HepG2 (cell line): ENCODE data around the gene MYO15A. TPM values are rescaled to one million over a fixed set of nuclear protein-coding genes. Genes with fewer than 3 reads are reported as not detected.

ENCODE experiments used
- ATAC-seq: fragments of 200-7000 bp; cut with Tn5 transposase; 3 replicates; pipeline ENCODE4 v1.9.1; 2020; ENCODE audit warnings: mild to moderate bottlenecking, moderate library complexity
- BruUV-seq: library from RNA; stranded (reverse); fragments of 400-500 nt; replicated peaks from 2 replicates; lab custom pipeline; 2021; lab: Mats Ljungman, UMichigan
- CTCF ChIA-PET: fragments of 300-600 bp; formaldehyde crosslinking; extraction: SDS; loops from one replicate; lab custom pipeline; 2021; ENCODE audit warnings: low total read pairs, inconsistent platforms, low intra/inter-chr PET ratio; lab: Yijun Ruan, JAX
- POLR2A ChIA-PET: fragments of 350-600 bp; sonication (Branson Sonifier 250); formaldehyde crosslinking; loops from one replicate; lab custom pipeline; 2020; ENCODE audit warnings: antibody characterized with exemption, inconsistent platforms; lab: Yijun Ruan, JAX
- DNase-seq: peaks from one replicate; pipeline ENCODE4 v3.0.0-alpha.2; 2015; ENCODE audit warnings: low spot score
- FAIRE-seq: peaks from 3 replicates; lab custom pipeline; 2011; peaks lifted over from hg19 to GRCh38; lab: Jason Lieb, UNC
- H2AFZ ChIP-seq: one replicate; pipeline ENCODE4 v1.6.1; 2011; ENCODE audit warnings: low read length, inconsistent platforms
- H3K27ac ChIP-seq: fragments of 300-600 bp; 3 replicates; pipeline ENCODE4 v1.8.0; 2011; ENCODE audit warnings: mixed run types, mild to moderate bottlenecking, mixed read lengths, low read length, inconsistent platforms; ENCODE audit not compliant: insufficient read depth; ENCODE audit errors: extremely low read length
- H3K27me3 ChIP-seq, 2 experiments: fragments of 200-600 bp in 1 of 2; 2 replicates in 1 of 2; 3 replicates in 1 of 2; pipeline versions ENCODE4 v1.6.0 to v1.8.0; 2011; ENCODE audit warnings: low read length in 2 of 2, mild to moderate bottlenecking in 2 of 2, moderate library complexity in 2 of 2, inconsistent platforms in 1 of 2; ENCODE audit not compliant: insufficient read depth in 2 of 2, control insufficient read depth in 1 of 2
- H3K36me3 ChIP-seq, 2 experiments: fragments of 200-600 bp in 1 of 2; replicated peaks in 1 of 2; 2 replicates in 1 of 2; 3 replicates in 1 of 2; pipeline versions ENCODE4 v1.5.1 to v1.8.0; 2011; ENCODE audit warnings: low read length in 2 of 2, inconsistent platforms in 1 of 2; ENCODE audit not compliant: insufficient read depth in 2 of 2, control insufficient read depth in 1 of 2
- H3K4me1 ChIP-seq: 2 replicates; pipeline ENCODE4 v1.5.1; 2012; ENCODE audit warnings: low read length, inconsistent platforms; ENCODE audit not compliant: insufficient read depth
- H3K4me2 ChIP-seq: 2 replicates; pipeline ENCODE4 v1.6.0; 2011; ENCODE audit warnings: low read depth, low read length, inconsistent platforms
- H3K4me3 ChIP-seq, 3 experiments: fragments of 200-600 bp in 1 of 3; sonication (generic), shearing (Covaris generic) in 1 of 3; replicated peaks in 1 of 3; 2 replicates each; pipeline ENCODE4 v1.5.1; 2011 to 2016; ENCODE audit warnings: low read length in 3 of 3, inconsistent platforms in 2 of 3, low read depth in 2 of 3, mild to moderate bottlenecking in 2 of 3, control low read depth in 1 of 3, mixed read lengths in 1 of 3; ENCODE audit not compliant: insufficient read depth in 1 of 3
- H3K79me2 ChIP-seq: one replicate; pipeline ENCODE4 v1.6.1; 2011; ENCODE audit warnings: low read length, inconsistent platforms; ENCODE audit not compliant: insufficient read depth
- H3K9ac ChIP-seq: 2 replicates; pipeline ENCODE4 v1.6.0; 2011; ENCODE audit warnings: mild to moderate bottlenecking, low read depth, low read length, inconsistent platforms; ENCODE audit not compliant: insufficient read depth
- H3K9me3 ChIP-seq: 2 replicates; pipeline ENCODE4 v1.5.1; 2012; ENCODE audit warnings: mild to moderate bottlenecking, low read length
- H4K20me1 ChIP-seq: 2 replicates; pipeline ENCODE4 v1.6.0; 2011; ENCODE audit warnings: inconsistent platforms, mild to moderate bottlenecking, low read length, moderate library complexity; ENCODE audit not compliant: insufficient read depth
- BORCS8-MEF2B ChIP-seq: sonication (generic); formaldehyde crosslinking; IDR thresholded peaks from 2 replicates; pipeline ENCODE4 v1.8.0; 2022; ENCODE audit warnings: mild to moderate bottlenecking, missing genetic modification reagents
- KIAA2018 ChIP-seq: sonication (generic); formaldehyde crosslinking; IDR thresholded peaks from 2 replicates; pipeline ENCODE4 v1.5.0; 2020; ENCODE audit warnings: mild to moderate bottlenecking, missing genetic modification reagents, borderline replicate concordance
- ZNF563 ChIP-seq: sonication (generic); formaldehyde crosslinking; IDR thresholded peaks from 2 replicates; pipeline ENCODE4 v1.8.0; 2022; ENCODE audit warnings: mild to moderate bottlenecking, moderate library complexity, missing genetic modification reagents
- ZNF749 ChIP-seq: sonication (generic); formaldehyde crosslinking; IDR thresholded peaks from 2 replicates; pipeline ENCODE4 v1.8.0; 2022; ENCODE audit warnings: mild to moderate bottlenecking, missing genetic modification reagents, moderate library complexity, borderline replicate concordance
- WGBS: methylation state at CpG from one replicate; pipeline ENCODE4 v1.1.6; 2017; ENCODE audit warnings: low lambda C conversion rate; 5-methylcytosine and 5-hydroxymethylcytosine counted together
- in situ Hi-C: cut with HindIII; loops from 2 replicates; pipeline ENCODE4 v1.10.0; 2017; ENCODE audit warnings: low pct_unique_long_range_greater_than_20kb; ENCODE audit not compliant: extremely low pct_ligation_motif_present
- intact Hi-C: fragments of 100-400 bp; cut with micrococcal nuclease; formaldehyde crosslinking; loops from one replicate; pipeline ENCODE4 v1.10.0; 2022; ENCODE audit not compliant: unreplicated experiment
- polyA plus RNA-seq, 8 experiments: library from polyadenylated mRNA; depleted of rRNA in 3 of 8; stranded (reverse) in 7 of 8; unstranded in 1 of 8; fragments of >200 nt; fragmentation: Illumina TruSeq in 4 of 8; extraction: Trizol in 4 of 8; gene quantifications; 2 replicates each; pipeline versions ENCODE4 v1.2.1 to v1.2.3, GENCODE V29; 2011 to 2016; ENCODE audit warnings: low read depth in 4 of 8, missing spikeins in 1 of 8, mixed read lengths in 1 of 8; ENCODE audit not compliant: insufficient read depth in 1 of 8
- total RNA-seq, 5 experiments: library from RNA; depleted of rRNA; stranded (reverse); fragments of >200 nt; fragmentation: Illumina TruSeq; extraction: Trizol; gene quantifications; 2 replicates each; pipeline ENCODE4 v1.2.3, GENCODE V29; 2016; ENCODE audit warnings: low read depth in 1 of 5

The MYO15A gene
- total and polyA plus RNA-seq, 2 of the 13 experiments (the other 11 are each of a cell fraction or from before 2014, with no cell fraction given), result 0.07 to 0.20 TPM

DNA sequence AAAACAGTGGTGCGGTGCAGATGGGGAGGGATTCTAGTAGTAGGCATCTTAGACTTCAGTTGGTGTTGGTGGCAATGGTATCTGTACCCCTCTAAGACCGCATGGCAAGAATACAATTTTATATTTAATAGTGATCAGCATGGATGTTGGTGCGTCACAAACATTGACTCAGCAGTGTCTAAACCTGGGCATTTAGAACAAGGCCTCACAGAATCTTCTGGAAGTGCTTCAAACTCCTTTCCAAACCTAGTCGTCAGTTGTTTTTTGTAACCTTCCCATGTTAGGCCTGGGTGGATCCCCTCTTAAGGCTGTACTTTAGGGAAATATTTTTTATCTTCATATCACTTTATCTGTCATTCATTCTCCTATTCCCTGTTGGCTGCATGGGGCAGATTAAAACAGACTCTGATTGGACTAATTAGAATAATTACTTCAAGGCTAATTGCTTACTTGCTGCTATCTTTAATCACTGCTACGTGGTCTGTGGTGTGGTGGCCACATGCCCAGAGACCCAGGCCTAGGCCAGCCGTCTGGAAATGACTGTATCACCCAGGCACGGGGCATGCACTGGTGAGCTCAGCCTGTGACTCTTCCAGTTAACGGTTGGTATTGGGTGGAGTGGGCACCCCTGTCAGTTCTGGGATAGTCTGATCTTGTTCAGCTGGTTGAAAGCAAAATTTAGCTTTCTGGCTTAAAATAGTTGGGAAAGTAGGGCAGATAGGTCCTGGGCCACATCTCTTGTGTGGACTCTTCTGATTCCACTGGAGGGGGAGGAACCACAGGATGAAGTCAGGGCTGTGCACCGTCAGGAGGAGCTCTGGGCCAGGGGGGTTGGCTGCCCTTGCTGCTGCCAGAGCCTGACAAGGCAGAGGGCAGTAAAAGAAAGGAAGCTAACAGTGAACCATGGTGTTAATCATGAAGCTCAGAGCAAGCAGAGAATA lies 79.5 kb downstream of the MYO15A start:
- no TSS peak for BruUV-seq
- peaks cover 6 to 36% of the 10 kb centered on the region in 2 experiments for H3K36me3 ChIP-seq
- H3K9me3 ChIP-seq, result no peaks in the 10 kb centered on the region
- peak overlapping the region; percentile 87; the same call in 1 of the 2 replicates for H3K9ac ChIP-seq
- POLR2A ChIA-PET, result no interaction called here
- ATAC-seq (no peak), DNase-seq (no peak), FAIRE-seq (no peak)
- H3K4me2 ChIP-seq, result peak overlapping the region; percentile 99
- 76% methylated on average over 7 of the region's 9 CpGs for WGBS
- peak overlapping the region; percentile 80 to 96 (median 81) for H3K4me3 ChIP-seq
- H3K27ac ChIP-seq, result peak overlapping the region; percentile 26
- intact Hi-C loops (no loop called here), in situ Hi-C loops (no loop called here)
- CTCF ChIA-PET, result no interaction called here
- peaks cover 70% of the 10 kb centered on the region for H3K4me1 ChIP-seq
- H4K20me1 ChIP-seq, result peaks cover 75% of the 10 kb centered on the region
- H2AFZ ChIP-seq, result no peak overlapping the region
- peaks cover 84% of the 10 kb centered on the region for H3K79me2 ChIP-seq
- H3K27me3 ChIP-seq, result no peaks in the 10 kb centered on the region
- TF ChIP-seq BORCS8-MEF2B (CRISPR knock-in tag), result 0 out of 2 replicates have a peak, but pooled peaks have one; percentile 43
- no peak for TF ChIP-seq ZNF563 (CRISPR knock-in tag)
- no peak for TF ChIP-seq KIAA2018 (CRISPR knock-in tag)
- no peak for TF ChIP-seq ZNF749 (CRISPR knock-in tag)
- TF ChIP-seq, all 625 proteins: peak for 1
